ENCODE results near the gene CMIP.
"Not testable (repeated sequence)": the region's sequence is repeated elsewhere in the genome, so short reads cannot be mapped to it uniquely, and the experiment has no call there.

The CMIP gene

GRCh38 chr16:81573533-81574020 is 129.0 kb downstream of the CMIP start:
- Histone ChIP-seq H3K4me1 (ENCODE audit: control insufficient read depth, insufficient read depth, low read length, unreplicated experiment) (peaks cover 8% of the 10 kb centered on the region), H3K4me3 (ENCODE audit: low read depth, low read length) (no peak overlapping the region), H3K27ac (ENCODE audit: low read depth, low read length) (no peak overlapping the region), H3K36me3 (ENCODE audit: insufficient read depth, low read length) (no peaks in the 10 kb centered on the region), H3K79me2 (ENCODE audit: control insufficient read depth, insufficient read depth, low read length, unreplicated experiment) (peaks cover 5% of the 10 kb centered on the region), H3K27me3 (ENCODE audit: insufficient read depth, low read length) (no peaks in the 10 kb centered on the region), H2AFZ (ENCODE audit: low read length, unreplicated experiment) (no peak overlapping the region)

DNA sequence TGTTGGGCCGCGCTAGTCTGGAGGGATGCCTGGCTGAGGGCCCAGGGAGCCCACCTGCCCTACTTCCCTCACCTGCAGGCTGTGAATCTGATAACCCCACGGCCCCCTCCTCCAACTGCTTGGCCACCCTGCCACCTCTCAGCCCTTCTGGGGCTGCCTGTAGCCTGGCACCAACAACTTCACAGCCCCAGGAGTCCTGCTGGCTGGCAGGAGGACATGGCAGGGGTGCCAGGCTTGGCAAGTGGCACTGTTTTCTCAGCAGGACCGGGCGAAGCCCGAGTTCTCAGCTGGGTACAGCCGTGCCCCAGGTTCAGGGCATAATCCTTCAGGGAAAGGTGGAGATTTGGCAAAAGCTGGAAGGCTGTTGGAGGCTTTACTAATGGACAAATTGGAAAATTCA is 129.6 kb downstream of the CMIP start:
- no peak overlapping the region for H2AFZ ChIP-seq (ENCODE audit: low read length, unreplicated experiment)
- H3K79me2 ChIP-seq (ENCODE audit: control insufficient read depth, insufficient read depth, low read length, unreplicated experiment): peaks cover 5% of the 10 kb centered on the region
- no peak overlapping the region for H3K27ac ChIP-seq (ENCODE audit: low read depth, low read length)
- H3K36me3 ChIP-seq (ENCODE audit: insufficient read depth, low read length): no peaks in the 10 kb centered on the region
- no peak overlapping the region for H3K4me3 ChIP-seq (ENCODE audit: low read depth, low read length)
- peaks cover 2% of the 10 kb centered on the region for H3K4me1 ChIP-seq (ENCODE audit: control insufficient read depth, insufficient read depth, low read length, unreplicated experiment)
- H3K27me3 ChIP-seq (ENCODE audit: insufficient read depth, low read length): no peaks in the 10 kb centered on the region

DNA sequence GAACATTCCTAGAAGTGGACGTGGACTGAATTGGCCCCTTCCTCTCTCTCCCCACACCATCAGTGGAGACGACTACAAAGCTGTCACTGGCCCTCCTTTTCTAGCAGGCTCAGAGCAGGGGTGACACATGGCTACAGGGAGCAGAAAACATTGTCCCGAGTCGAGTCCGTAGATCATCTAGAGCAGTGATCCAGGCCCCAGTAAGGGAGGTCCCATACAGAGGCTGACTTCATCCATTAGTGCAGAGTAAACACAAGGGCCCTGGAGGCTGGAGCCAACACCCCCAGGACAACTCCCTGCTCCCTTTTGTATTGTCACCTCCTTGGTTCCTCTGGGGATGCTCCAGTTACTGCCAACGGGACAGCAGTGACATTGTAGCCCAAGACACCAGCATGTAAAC is 130.7 kb downstream of the CMIP start:
- no peak overlapping the region for H3K4me3 ChIP-seq (ENCODE audit: low read depth, low read length)
- H3K79me2 ChIP-seq (ENCODE audit: control insufficient read depth, insufficient read depth, low read length, unreplicated experiment): no peaks in the 10 kb centered on the region
- no peaks in the 10 kb centered on the region for H3K27me3 ChIP-seq (ENCODE audit: insufficient read depth, low read length)
- no peaks in the 10 kb centered on the region for H3K4me1 ChIP-seq (ENCODE audit: control insufficient read depth, insufficient read depth, low read length, unreplicated experiment)
- H3K27ac ChIP-seq (ENCODE audit: low read depth, low read length): no peak overlapping the region
- no peak overlapping the region for H2AFZ ChIP-seq (ENCODE audit: low read length, unreplicated experiment)
- H3K36me3 ChIP-seq (ENCODE audit: insufficient read depth, low read length): no peaks in the 10 kb centered on the region

DNA sequence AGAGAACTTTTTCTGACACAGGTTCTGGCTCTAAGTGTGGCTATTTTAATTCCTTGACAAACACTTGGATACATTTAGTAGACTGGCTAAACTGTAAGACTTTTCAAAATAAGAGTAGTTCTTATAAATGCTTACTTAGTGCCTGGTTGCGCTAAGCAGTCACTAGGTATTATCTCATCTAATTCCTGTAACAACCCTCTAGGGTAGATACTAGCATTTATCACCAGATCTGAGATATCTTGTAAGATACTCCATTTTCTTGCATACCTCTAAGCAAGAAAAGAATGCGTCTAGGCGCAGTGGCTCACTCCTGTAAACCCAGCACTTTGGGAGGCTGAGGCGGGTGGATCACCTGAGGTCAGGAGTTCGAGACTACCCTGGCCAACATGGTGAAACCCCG is 131.2 kb downstream of the CMIP start:
- H3K4me1 ChIP-seq (ENCODE audit: control insufficient read depth, insufficient read depth, low read length, unreplicated experiment): no peaks in the 10 kb centered on the region
- H2AFZ ChIP-seq (ENCODE audit: low read length, unreplicated experiment): no peak overlapping the region
- no peaks in the 10 kb centered on the region for H3K27me3 ChIP-seq (ENCODE audit: insufficient read depth, low read length)
- no peaks in the 10 kb centered on the region for H3K79me2 ChIP-seq (ENCODE audit: control insufficient read depth, insufficient read depth, low read length, unreplicated experiment)
- H3K27ac ChIP-seq (ENCODE audit: low read depth, low read length): no peak overlapping the region
- no peaks in the 10 kb centered on the region for H3K36me3 ChIP-seq (ENCODE audit: insufficient read depth, low read length)
- H3K4me3 ChIP-seq (ENCODE audit: low read depth, low read length): no peak overlapping the region

DNA sequence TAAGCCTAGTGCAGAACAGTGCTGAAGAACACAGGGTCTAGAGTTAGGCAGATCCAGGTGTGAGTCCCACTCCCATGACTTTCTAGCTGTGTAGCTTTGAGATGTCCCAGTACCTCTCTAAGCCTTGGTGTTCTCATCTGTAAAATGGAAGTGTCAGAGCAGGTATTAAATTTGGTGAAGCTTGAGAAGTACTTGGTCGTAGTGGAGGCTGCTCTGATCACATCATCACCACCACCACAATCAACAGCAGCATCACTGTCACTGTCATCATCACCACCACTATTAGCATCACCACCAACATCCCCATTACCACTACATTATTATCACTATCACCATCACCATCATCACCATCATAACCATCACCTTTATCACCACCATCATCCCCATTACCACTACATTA is 132.1 kb downstream of the CMIP start:
- no peak overlapping the region for H3K27ac ChIP-seq (ENCODE audit: low read depth, low read length)
- no peak overlapping the region for H2AFZ ChIP-seq (ENCODE audit: low read length, unreplicated experiment)
- no peak overlapping the region for H3K4me3 ChIP-seq (ENCODE audit: low read depth, low read length)
- H3K36me3 ChIP-seq (ENCODE audit: insufficient read depth, low read length): no peaks in the 10 kb centered on the region
- no peaks in the 10 kb centered on the region for H3K4me1 ChIP-seq (ENCODE audit: control insufficient read depth, insufficient read depth, low read length, unreplicated experiment)
- no peaks in the 10 kb centered on the region for H3K79me2 ChIP-seq (ENCODE audit: control insufficient read depth, insufficient read depth, low read length, unreplicated experiment)
- no peaks in the 10 kb centered on the region for H3K27me3 ChIP-seq (ENCODE audit: insufficient read depth, low read length)

- H3K4me3 ChIP-seq (ENCODE audit: low read depth, low read length); H3K27me3 ChIP-seq (ENCODE audit: insufficient read depth, low read length); H3K79me2 ChIP-seq (ENCODE audit: control insufficient read depth, insufficient read depth, low read length, unreplicated experiment); H3K36me3 ChIP-seq (ENCODE audit: insufficient read depth, low read length); H3K4me1 ChIP-seq (ENCODE audit: control insufficient read depth, insufficient read depth, low read length, unreplicated experiment); H3K27ac ChIP-seq (ENCODE audit: low read depth, low read length); H2AFZ ChIP-seq (ENCODE audit: low read length, unreplicated experiment): not testable (repeated sequence)
These were observed 132.7 kb downstream of the CMIP start for GRCh38 chr16:81577272-81577671.

GRCh38 chr16:81578076-81578475 is 133.5 kb downstream of the CMIP start:
- Histone ChIP-seq H3K27ac (ENCODE audit: low read depth, low read length) (no peak overlapping the region), H2AFZ (ENCODE audit: low read length, unreplicated experiment) (no peak overlapping the region), H3K27me3 (ENCODE audit: insufficient read depth, low read length) (no peaks in the 10 kb centered on the region), H3K4me3 (ENCODE audit: low read depth, low read length) (no peak overlapping the region), H3K36me3 (ENCODE audit: insufficient read depth, low read length) (no peaks in the 10 kb centered on the region), H3K4me1 (ENCODE audit: control insufficient read depth, insufficient read depth, low read length, unreplicated experiment) (no peaks in the 10 kb centered on the region), H3K79me2 (ENCODE audit: control insufficient read depth, insufficient read depth, low read length, unreplicated experiment) (no peaks in the 10 kb centered on the region)

GRCh38 chr16:81578636-81579413 is 134.2 kb downstream of the CMIP start:
- Histone ChIP-seq H3K4me3 (ENCODE audit: low read depth, low read length) (no peak overlapping the region), H3K27me3 (ENCODE audit: insufficient read depth, low read length) (no peaks in the 10 kb centered on the region), H3K36me3 (ENCODE audit: insufficient read depth, low read length) (no peaks in the 10 kb centered on the region), H3K79me2 (ENCODE audit: control insufficient read depth, insufficient read depth, low read length, unreplicated experiment) (no peaks in the 10 kb centered on the region), H2AFZ (ENCODE audit: low read length, unreplicated experiment) (no peak overlapping the region), H3K27ac (ENCODE audit: low read depth, low read length) (no peak overlapping the region), H3K4me1 (ENCODE audit: control insufficient read depth, insufficient read depth, low read length, unreplicated experiment) (no peaks in the 10 kb centered on the region)

DNA sequence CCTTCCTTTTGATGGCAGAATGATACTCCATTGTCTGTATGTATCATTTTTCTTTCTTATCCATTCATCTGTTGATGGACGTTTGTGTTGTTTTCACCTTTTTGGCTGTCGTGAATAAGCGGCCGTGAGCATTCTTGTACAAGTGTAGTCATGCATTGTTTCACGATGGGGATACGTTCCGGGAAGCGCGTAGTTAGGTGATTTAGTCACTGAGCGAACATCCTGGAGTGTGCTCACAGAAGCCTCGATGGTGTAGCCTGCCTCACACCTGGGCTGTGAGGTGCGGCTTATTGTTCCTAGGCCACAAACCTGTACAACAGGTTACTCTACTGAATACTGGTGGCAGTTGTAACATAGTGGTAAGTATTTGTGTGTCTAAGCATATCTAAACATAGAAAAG is 136.5 kb downstream of the CMIP start:
- Histone ChIP-seq H2AFZ (ENCODE audit: low read length, unreplicated experiment) (no peak overlapping the region), H3K36me3 (ENCODE audit: insufficient read depth, low read length) (no peaks in the 10 kb centered on the region), H3K4me1 (ENCODE audit: control insufficient read depth, insufficient read depth, low read length, unreplicated experiment) (no peaks in the 10 kb centered on the region), H3K4me3 (ENCODE audit: low read depth, low read length) (no peak overlapping the region), H3K27me3 (ENCODE audit: insufficient read depth, low read length) (no peaks in the 10 kb centered on the region), H3K79me2 (ENCODE audit: control insufficient read depth, insufficient read depth, low read length, unreplicated experiment) (no peaks in the 10 kb centered on the region), H3K27ac (ENCODE audit: low read depth, low read length) (no peak overlapping the region)

- no peaks in the 10 kb centered on the region for H3K4me1 ChIP-seq (ENCODE audit: control insufficient read depth, insufficient read depth, low read length, unreplicated experiment)
- no peaks in the 10 kb centered on the region for H3K36me3 ChIP-seq (ENCODE audit: insufficient read depth, low read length)
- H3K79me2 ChIP-seq (ENCODE audit: control insufficient read depth, insufficient read depth, low read length, unreplicated experiment): no peaks in the 10 kb centered on the region
- H2AFZ ChIP-seq (ENCODE audit: low read length, unreplicated experiment): no peak overlapping the region
- no peak overlapping the region for H3K27ac ChIP-seq (ENCODE audit: low read depth, low read length)
- no peaks in the 10 kb centered on the region for H3K27me3 ChIP-seq (ENCODE audit: insufficient read depth, low read length)
- H3K4me3 ChIP-seq (ENCODE audit: low read depth, low read length): no peak overlapping the region
These were observed 138.2 kb downstream of the CMIP start for GRCh38 chr16:81582655-81583441.

Measured in ACC112 (cell line).